Mucosa of descending colon (tissue), 3 donors: ENCODE results near the gene CD63. TPM values are rescaled to one million over a fixed set of nuclear protein-coding genes. Genes with fewer than 3 reads are reported as not detected.

Experiments
- ATAC-seq: fragments of 200-7000 bp; cut with Tn5 transposase; one replicate; pipeline ENCODE4 v1.9.1; 2020; ENCODE audit warnings: mild to moderate bottlenecking, moderate library complexity
- DNase-seq, 3 donors: peaks; one replicate each; pipeline ENCODE4 v3.0.0-alpha.2; 2020
- H3K36me3 ChIP-seq: fragments of 200-600 bp; one replicate; pipeline ENCODE4 v1.8.0; 2021; ENCODE audit warnings: low read depth, mild to moderate bottlenecking
- H3K4me1 ChIP-seq: fragments of 200-600 bp; one replicate; pipeline ENCODE4 v1.8.0; 2021; ENCODE audit warnings: low read depth, mild to moderate bottlenecking
- H3K4me3 ChIP-seq: fragments of 200-600 bp; one replicate; pipeline ENCODE4 v1.8.0; 2021; ENCODE audit warnings: mild to moderate bottlenecking
- H3K9me3 ChIP-seq: fragments of 200-600 bp; one replicate; pipeline ENCODE4 v1.8.0; 2021; ENCODE audit warnings: mild to moderate bottlenecking
- intact Hi-C, 2 donors: fragments of 100-400 bp; cut with DNase I in 1 of 2; cut with micrococcal nuclease in 1 of 2; formaldehyde crosslinking; loops; one replicate each; pipeline versions ENCODE4 v1.11.0 to v1.11.1; 2022; cut with DNase I, micrococcal nuclease
- total RNA-seq, 3 donors: library from RNA; stranded (reverse); fragmentation: NEBNext Ultra II Directional in 2 of 3; extraction: Animal tissue kit (Norgen Biotek cat#: 25700) in 2 of 3; gene quantifications; one replicate each; pipeline versions ENCODE4 v1.2.1 to v1.2.4, GENCODE V29; 2021 to 2023
- TF ChIP-seq, protein P1 (sequence below): fragments of 200-600 bp; IDR thresholded peaks from one replicate; pipeline ENCODE4 v1.8.0; 2022; ENCODE audit warnings: antibody characterized with exemption, mild to moderate bottlenecking
- donor health status: DM: no; HTN: no; CAD: no; lungs with moderate emphysema.
- donor health status: DM: no; HTN: no; CAD: no.
- donor health status: DM: no; HTN: yes; CAD: no.

The CD63 gene
- total RNA-seq, 3 donors from 2014 or later = 992 to 1,177 (median 1,016) TPM

DNA sequence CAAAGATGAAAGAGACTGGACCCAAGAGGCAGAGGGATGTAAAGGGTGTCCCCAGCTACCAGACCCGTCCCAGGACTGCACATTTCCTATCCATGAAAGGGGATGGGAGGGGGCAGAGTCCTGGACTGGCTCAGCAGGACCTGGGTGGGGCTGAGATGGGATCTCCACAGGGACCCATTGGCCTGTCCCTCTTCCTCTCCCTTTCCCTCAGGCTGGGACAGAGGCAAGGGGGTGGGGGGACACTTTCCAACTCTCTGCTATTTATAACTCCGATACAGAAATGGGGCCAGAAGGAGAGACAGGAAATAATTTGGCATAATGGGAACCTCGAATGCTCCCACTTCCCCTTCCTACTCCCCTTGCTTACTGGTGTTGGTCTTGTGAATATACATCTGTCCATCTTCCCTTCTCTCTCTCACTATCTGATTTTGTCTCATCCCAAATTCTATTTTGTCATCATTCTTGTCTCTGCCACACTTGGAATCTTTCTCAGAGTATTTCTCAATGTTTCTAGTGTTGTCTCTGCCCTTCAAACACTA lies 20.0 kb downstream of the CD63 start:
- peak; percentile 16 for ATAC-seq
- TF ChIP-seq, protein P1, sequence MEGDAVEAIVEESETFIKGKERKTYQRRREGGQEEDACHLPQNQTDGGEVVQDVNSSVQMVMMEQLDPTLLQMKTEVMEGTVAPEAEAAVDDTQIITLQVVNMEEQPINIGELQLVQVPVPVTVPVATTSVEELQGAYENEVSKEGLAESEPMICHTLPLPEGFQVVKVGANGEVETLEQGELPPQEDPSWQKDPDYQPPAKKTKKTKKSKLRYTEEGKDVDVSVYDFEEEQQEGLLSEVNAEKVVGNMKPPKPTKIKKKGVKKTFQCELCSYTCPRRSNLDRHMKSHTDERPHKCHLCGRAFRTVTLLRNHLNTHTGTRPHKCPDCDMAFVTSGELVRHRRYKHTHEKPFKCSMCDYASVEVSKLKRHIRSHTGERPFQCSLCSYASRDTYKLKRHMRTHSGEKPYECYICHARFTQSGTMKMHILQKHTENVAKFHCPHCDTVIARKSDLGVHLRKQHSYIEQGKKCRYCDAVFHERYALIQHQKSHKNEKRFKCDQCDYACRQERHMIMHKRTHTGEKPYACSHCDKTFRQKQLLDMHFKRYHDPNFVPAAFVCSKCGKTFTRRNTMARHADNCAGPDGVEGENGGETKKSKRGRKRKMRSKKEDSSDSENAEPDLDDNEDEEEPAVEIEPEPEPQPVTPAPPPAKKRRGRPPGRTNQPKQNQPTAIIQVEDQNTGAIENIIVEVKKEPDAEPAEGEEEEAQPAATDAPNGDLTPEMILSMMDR = no peak
- H3K4me1 ChIP-seq = peaks cover 15% of the 10 kb centered on the region
- DNase-seq = no peak
- H3K36me3 ChIP-seq = no peaks in the 10 kb centered on the region
- no peaks in the 10 kb centered on the region for H3K9me3 ChIP-seq
- intact Hi-C loops = no loop called here
- H3K4me3 ChIP-seq = no peak overlapping the region

DNA sequence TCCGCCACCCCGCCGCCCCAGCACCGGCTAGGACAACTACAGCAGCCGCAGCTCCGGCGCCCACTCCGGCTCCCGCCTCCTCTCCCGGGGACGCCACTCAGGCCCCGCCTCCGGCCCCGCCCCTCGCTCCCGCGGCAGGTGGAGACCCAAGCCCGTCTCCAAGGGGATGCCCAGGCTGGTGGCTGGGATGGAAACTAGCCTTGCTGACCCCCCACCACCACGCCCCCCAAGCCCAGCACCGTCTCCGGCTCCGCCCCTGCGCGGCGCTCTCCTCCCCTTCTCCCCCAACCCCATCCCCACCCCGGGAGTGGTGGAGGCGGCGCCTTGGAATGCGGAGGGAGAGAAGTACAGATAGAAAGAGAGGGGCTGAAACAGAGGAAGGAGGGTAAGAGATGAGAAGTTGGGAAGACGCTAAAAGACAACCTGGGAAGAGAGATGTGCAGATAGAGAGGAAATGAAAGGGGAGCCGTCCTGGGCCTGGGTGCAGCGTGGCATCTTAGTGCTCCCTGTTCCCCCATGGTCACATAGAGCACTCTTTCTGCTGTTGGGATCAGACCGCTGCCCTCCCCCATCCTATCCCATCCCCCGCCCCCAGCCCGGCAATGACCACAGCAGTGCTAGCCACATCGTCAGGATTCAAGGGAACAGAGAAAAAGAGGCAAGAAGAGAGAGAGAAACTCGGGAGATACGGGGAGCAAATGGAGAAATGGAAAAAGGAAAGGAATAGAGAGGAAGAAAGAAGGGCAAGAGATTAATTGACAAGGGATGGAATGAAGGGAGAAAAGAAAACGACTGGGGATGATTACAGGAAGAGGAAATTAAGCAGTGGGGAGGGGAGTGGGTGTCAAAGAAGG lies 20.7 kb downstream of the CD63 start, which contains the start of gene ITGA7:
Gene ITGA7, minus strand, starts transcription at position 64 of the 854 bp plus-strand sequence. CDS start 222 bp downstream, outside the sequence.
- Histone ChIP-seq H3K4me1 (peaks cover 15% of the 10 kb centered on the region), H3K4me3 (no peak within 1 kb of the TSS), H3K9me3 (no peaks in the 10 kb centered on the region), H3K36me3 (no peaks in the 10 kb centered on the region)
- ATAC-seq (peak; percentile 75), DNase-seq (peak; percentile 71 to 84 (median 81))
- intact Hi-C loops = no loop called here
- TF ChIP-seq, protein P1 = no peak

- TF ChIP-seq, protein P1 = no peak
- Histone ChIP-seq H3K36me3 (no peaks in the 10 kb centered on the region), H3K4me3 (no peak overlapping the region), H3K4me1 (peaks cover 15% of the 10 kb centered on the region), H3K9me3 (no peaks in the 10 kb centered on the region)
- ATAC-seq = peak; percentile 21
- DNase-seq = no peak
- intact Hi-C loops = no loop called here
Measured at GRCh38 chr12:55707219-55707671, 21.6 kb downstream of the CD63 start.

- H3K9me3 ChIP-seq = no peaks in the 10 kb centered on the region
- intact Hi-C loops = no loop called here
- TF ChIP-seq, protein P1 = no peak
- no peak overlapping the region for H3K4me3 ChIP-seq
- peaks cover 15% of the 10 kb centered on the region for H3K4me1 ChIP-seq
- DNase-seq (no peak), ATAC-seq (no peak)
- no peaks in the 10 kb centered on the region for H3K36me3 ChIP-seq
Measured at GRCh38 chr12:55706568-55707218, 22.1 kb downstream of the CD63 start.

DNA sequence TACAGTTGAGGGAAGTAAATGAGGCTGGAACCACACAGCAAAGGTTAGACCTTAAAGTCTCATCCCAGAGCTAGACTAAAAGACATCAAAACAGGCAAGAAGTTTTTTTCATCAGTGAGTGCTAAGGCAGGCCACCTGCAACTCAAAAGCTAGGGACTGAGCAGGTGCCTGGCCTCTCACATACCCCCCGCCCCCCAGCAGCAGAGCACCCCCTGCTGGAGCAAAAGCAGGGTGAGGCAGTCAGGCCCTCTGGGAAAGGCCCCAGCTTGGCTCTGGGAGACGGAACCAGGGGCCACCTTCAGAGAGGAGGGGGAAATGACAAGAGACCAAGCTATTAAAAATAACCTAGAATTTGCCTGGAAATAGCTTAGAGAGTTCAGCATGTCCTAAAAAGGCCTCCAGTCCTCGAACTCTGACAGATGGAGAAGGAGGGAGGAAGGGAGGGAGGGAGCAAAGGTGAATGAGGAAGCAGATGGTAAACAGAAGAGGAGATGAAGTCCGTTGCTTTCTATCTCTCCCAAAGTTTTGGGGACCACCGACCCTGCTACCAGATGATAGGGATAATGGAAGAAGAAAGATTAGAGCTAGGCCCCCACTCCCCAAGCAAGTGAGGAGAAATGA lies 22.9 kb downstream of the CD63 start:
- peak; percentile 44 for ATAC-seq
- peak in 1 of 3 donors; percentile 24 for DNase-seq
- H3K4me3 ChIP-seq = no peak overlapping the region
- no peaks in the 10 kb centered on the region for H3K36me3 ChIP-seq
- peaks cover 15% of the 10 kb centered on the region for H3K4me1 ChIP-seq
- H3K9me3 ChIP-seq = no peaks in the 10 kb centered on the region
- TF ChIP-seq, protein P1 = peak; percentile 10
- intact Hi-C loops = no loop called here
